B cell (primary cell): ENCODE results near the gene CABLES2. TPM values are rescaled to one million over a fixed set of nuclear protein-coding genes. Genes with fewer than 3 reads are reported as not detected.

Experiments used
- ATAC-seq: fragments of 200-7000 bp; cut with Tn5 transposase; one replicate; pipeline ENCODE4 v1.10.0; 2021; ENCODE audit warnings: low read depth, mild to moderate bottlenecking, moderate number of reproducible peaks, moderate library complexity
- CTCF ChIA-PET: fragments of 350-600 bp; sonication (Branson Sonifier 250); formaldehyde crosslinking; loops from one replicate; lab custom pipeline; 2021; ENCODE audit warnings: antibody characterized with exemption, inconsistent platforms; lab: Charles Lee
- POLR2A ChIA-PET: fragments of 350-600 bp; sonication (Branson Sonifier 250); formaldehyde crosslinking; loops from one replicate; lab custom pipeline; 2021; ENCODE audit warnings: antibody characterized with exemption; lab: Charles Lee
- DNase-seq: peaks from one replicate; pipeline ENCODE4 v3.0.0; 2013
- H2AFZ ChIP-seq: 2 replicates; pipeline ENCODE4 v1.6.1; 2012; ENCODE audit warnings: mild to moderate bottlenecking, low read depth, low read length; ENCODE audit not compliant: insufficient read depth, poor library complexity, severe bottlenecking
- H3K27ac ChIP-seq, 2 donors: 1 replicate in 1 of 2; 2 replicates in 1 of 2; pipeline ENCODE4 v1.5.1; 2012 to 2013; ENCODE audit warnings: low read length in 2 of 2, mild to moderate bottlenecking in 2 of 2, moderate library complexity in 1 of 2
- H3K27me3 ChIP-seq, 4 experiments: fragments of 200-600 bp in 1 of 4; sonication (generic) in 1 of 4; replicated peaks in 1 of 4; 1 replicate in 2 of 4; 2 replicates in 2 of 4; pipeline versions ENCODE4 v1.6.1 to v1.7.0; 2013 to 2016; ENCODE audit warnings: low read length in 3 of 4, mild to moderate bottlenecking in 2 of 4, mixed read lengths in 1 of 4, moderate library complexity in 1 of 4; ENCODE audit not compliant: insufficient read depth in 4 of 4, control insufficient read depth in 3 of 4; ENCODE audit errors: control extremely low read depth in 1 of 4
- H3K36me3 ChIP-seq, 2 experiments: replicated peaks in 1 of 2; 1 replicate in 1 of 2; 2 replicates in 1 of 2; pipeline versions ENCODE4 v1.6.1 to v1.7.1; 2013; ENCODE audit warnings: low read length in 1 of 2; ENCODE audit not compliant: insufficient read depth in 2 of 2, control insufficient read depth in 1 of 2; ENCODE audit errors: control extremely low read depth in 1 of 2, extremely low read depth in 1 of 2
- H3K4me1 ChIP-seq, 2 donors: fragments of 200-600 bp in 1 of 2; sonication (generic) in 1 of 2; 1 replicate in 1 of 2; 2 replicates in 1 of 2; pipeline versions ENCODE4 v1.5.1 to v1.6.1; 2013 to 2017; ENCODE audit warnings: low read length in 2 of 2; ENCODE audit not compliant: control insufficient read depth in 2 of 2, insufficient read depth in 2 of 2
- H3K4me2 ChIP-seq: replicated peaks from 2 replicates; pipeline ENCODE3; 2012; ENCODE audit warnings: mild to moderate bottlenecking, low read depth, low read length; ENCODE audit not compliant: poor library complexity, severe bottlenecking
- H3K4me3 ChIP-seq, 5 experiments: fragments of 200-600 bp in 1 of 5; sonication (generic) in 1 of 5; 1 replicate in 3 of 5; 2 replicates in 2 of 5; pipeline versions ENCODE4 v1.5.1 to v1.7.0; 2011 to 2016; ENCODE audit warnings: low read length in 4 of 5, mild to moderate bottlenecking in 4 of 5, low read depth in 2 of 5, control low read depth in 1 of 5, moderate library complexity in 1 of 5; ENCODE audit not compliant: insufficient read depth in 1 of 5; ENCODE audit errors: control extremely low read depth in 1 of 5, extremely low read depth in 1 of 5
- H3K79me2 ChIP-seq: fragments of 200-600 bp; sonication (generic); one replicate; pipeline ENCODE4 v1.6.0; 2016; ENCODE audit warnings: low read length; ENCODE audit not compliant: control insufficient read depth, insufficient read depth
- H3K9ac ChIP-seq: fragments of 200-600 bp; sonication (generic); 2 replicates; pipeline ENCODE4 v1.6.1; 2017; ENCODE audit warnings: mild to moderate bottlenecking, low read length, moderate library complexity
- H3K9me3 ChIP-seq, 3 donors: one replicate each; pipeline versions ENCODE4 v1.6.1 to v1.7.1; 2013; ENCODE audit warnings: low read length in 2 of 3; ENCODE audit not compliant: control insufficient read depth in 2 of 3, insufficient read depth in 1 of 3; ENCODE audit errors: control extremely low read depth in 1 of 3
- H4K20me1 ChIP-seq: 2 replicates; pipeline ENCODE4 v1.6.0; 2012; ENCODE audit warnings: mild to moderate bottlenecking, low read length; ENCODE audit not compliant: insufficient read depth, control insufficient read depth, poor library complexity, severe bottlenecking
- H3K27ac Mint-ChIP-seq: one replicate; pipeline ENCODE4 v1.8.0; 2021; ENCODE audit warnings: mixed read lengths
- H3K27me3 Mint-ChIP-seq: one replicate; pipeline ENCODE4 v1.8.0; 2021; ENCODE audit warnings: mixed read lengths
- H3K4me1 Mint-ChIP-seq: one replicate; pipeline ENCODE4 v1.8.0; 2021; ENCODE audit warnings: mixed read lengths
- H3K4me3 Mint-ChIP-seq: one replicate; pipeline ENCODE4 v1.8.0; 2021; ENCODE audit warnings: mixed read lengths
- H3K9me3 Mint-ChIP-seq: one replicate; pipeline ENCODE4 v1.8.0; 2022; ENCODE audit warnings: mixed read lengths; ENCODE audit not compliant: insufficient read depth
- EZH2 ChIP-seq: IDR thresholded peaks from 2 replicates; pipeline ENCODE4 v1.6.1; 2012; ENCODE audit warnings: borderline replicate concordance, low read depth, mild to moderate bottlenecking, moderate library complexity, low read length; ENCODE audit not compliant: insufficient read depth, poor library complexity, severe bottlenecking
- WGBS: methylation state at CpG from one replicate; pipeline ENCODE4 v1.1.5; 2013; ENCODE audit warnings: missing lambda C conversion rate; ENCODE audit not compliant: insufficient coverage; 5-methylcytosine and 5-hydroxymethylcytosine counted together
- intact Hi-C: fragments of 100-400 bp; cut with micrococcal nuclease; formaldehyde crosslinking; loops from one replicate; pipeline ENCODE4 v1.10.0; 2022
- polyA plus RNA-seq: library from polyadenylated mRNA; depleted of rRNA; stranded (reverse); fragments of >200 nt; gene quantifications from 2 replicates; pipeline ENCODE4 v1.2.3, GENCODE V29; 2012
- total RNA-seq, 2 donors: library from RNA; stranded (reverse); fragments of 120-200 nt in 1 of 2; gene quantifications; 1 replicate in 1 of 2; 2 replicates in 1 of 2; pipeline versions ENCODE4 v1.2.3 to v1.2.4, GENCODE V29; 2013 to 2022
- TF ChIP-seq, protein P1 (sequence below): fragments of 200-600 bp; IDR thresholded peaks from one replicate; pipeline ENCODE4 v1.8.0; 2022; ENCODE audit warnings: antibody characterized with exemption, mild to moderate bottlenecking

Gene CABLES2
- total and polyA plus RNA-seq, 2 donors (not counting 1 experiment from before 2014, with no cell fraction given), result 4.8 to 8.2 TPM

GRCh38 chr20:62416651-62417637 is 9.9 kb upstream of the CABLES2 start:
- Histone ChIP-seq H3K36me3 (no peaks in the 10 kb centered on the region), H3K4me1 (no peaks in the 10 kb centered on the region), H4K20me1 (no peaks in the 10 kb centered on the region), H3K27me3 (peaks cover 0 to 8% (median 0%) of the 10 kb centered on the region in 4 experiments), H3K79me2 (no peaks in the 10 kb centered on the region), H3K4me2 (no peak overlapping the region), H3K4me3 (no peak overlapping the region), H3K27ac (no peak overlapping the region), H2AFZ (no peak overlapping the region), H3K9ac (no peak overlapping the region), H3K9me3 (peaks cover 0 to 8% (median 0%) of the 10 kb centered on the region in 3 donors)
- ChIA-PET POLR2A (no interaction called here), CTCF (no interaction called here)
- H3K4me1 Mint-ChIP-seq, result no peaks in the 10 kb centered on the region
- 86% methylated on average over 29 of the region's 43 CpGs for WGBS
- H3K27ac Mint-ChIP-seq, result no peak overlapping the region
- DNase-seq (no peak), ATAC-seq (no peak)
- H3K9me3 Mint-ChIP-seq, result no peaks in the 10 kb centered on the region
- H3K27me3 Mint-ChIP-seq, result no peaks in the 10 kb centered on the region
- TF ChIP-seq, protein P1, sequence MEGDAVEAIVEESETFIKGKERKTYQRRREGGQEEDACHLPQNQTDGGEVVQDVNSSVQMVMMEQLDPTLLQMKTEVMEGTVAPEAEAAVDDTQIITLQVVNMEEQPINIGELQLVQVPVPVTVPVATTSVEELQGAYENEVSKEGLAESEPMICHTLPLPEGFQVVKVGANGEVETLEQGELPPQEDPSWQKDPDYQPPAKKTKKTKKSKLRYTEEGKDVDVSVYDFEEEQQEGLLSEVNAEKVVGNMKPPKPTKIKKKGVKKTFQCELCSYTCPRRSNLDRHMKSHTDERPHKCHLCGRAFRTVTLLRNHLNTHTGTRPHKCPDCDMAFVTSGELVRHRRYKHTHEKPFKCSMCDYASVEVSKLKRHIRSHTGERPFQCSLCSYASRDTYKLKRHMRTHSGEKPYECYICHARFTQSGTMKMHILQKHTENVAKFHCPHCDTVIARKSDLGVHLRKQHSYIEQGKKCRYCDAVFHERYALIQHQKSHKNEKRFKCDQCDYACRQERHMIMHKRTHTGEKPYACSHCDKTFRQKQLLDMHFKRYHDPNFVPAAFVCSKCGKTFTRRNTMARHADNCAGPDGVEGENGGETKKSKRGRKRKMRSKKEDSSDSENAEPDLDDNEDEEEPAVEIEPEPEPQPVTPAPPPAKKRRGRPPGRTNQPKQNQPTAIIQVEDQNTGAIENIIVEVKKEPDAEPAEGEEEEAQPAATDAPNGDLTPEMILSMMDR, result no peak
- TF ChIP-seq EZH2, result no peak
- intact Hi-C loops, result no loop called here
- H3K4me3 Mint-ChIP-seq, result no peak overlapping the region
